ENCODE data around the gene RBBP7.
"Not testable (repeated sequence)": the region's sequence is repeated elsewhere in the genome, so short reads cannot be mapped to it uniquely, and the experiment has no call there.

RBBP7 gene

DNA sequence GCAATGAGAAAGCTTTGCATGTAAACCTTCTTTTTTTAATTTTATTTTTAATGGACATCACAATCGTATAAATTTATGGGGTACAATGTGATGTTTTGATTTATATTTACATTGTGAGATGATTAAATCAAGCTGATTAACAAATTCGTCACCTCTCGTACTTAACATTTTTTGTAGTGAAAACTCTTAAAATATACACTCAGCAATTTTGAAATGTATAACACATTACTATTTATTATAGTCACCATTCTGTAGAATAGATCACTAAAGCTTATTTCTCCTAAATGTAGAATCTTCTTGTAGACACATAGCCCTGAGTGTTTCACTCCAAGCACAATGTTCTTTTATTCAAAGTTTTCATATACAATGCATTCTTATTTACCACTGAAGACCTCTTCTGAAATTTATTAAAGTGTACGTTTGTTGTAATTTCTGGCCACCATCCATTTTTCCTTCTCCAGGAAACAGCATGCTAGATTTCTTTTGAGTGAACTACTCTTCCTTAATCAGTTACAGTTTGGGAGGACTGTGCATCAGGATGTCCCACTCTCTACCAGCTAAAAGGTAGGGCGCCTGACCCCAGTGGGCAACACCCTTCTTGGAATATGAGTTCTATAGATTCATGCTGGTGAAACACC lies 4.4 kb upstream of the RBBP7 start:
- H3K4me3 Mint-ChIP-seq: no peak overlapping the region
- no peaks in the 10 kb centered on the region for H3K36me3 Mint-ChIP-seq (ENCODE audit: low read depth)
- no peaks in the 10 kb centered on the region for H3K9me3 Mint-ChIP-seq
- no peak overlapping the region for H3K27ac Mint-ChIP-seq
- H3K27me3 Mint-ChIP-seq (ENCODE audit: low read depth): peaks cover 31% of the 10 kb centered on the region
- no peaks in the 10 kb centered on the region for H3K4me1 Mint-ChIP-seq (ENCODE audit: low read depth)

DNA sequence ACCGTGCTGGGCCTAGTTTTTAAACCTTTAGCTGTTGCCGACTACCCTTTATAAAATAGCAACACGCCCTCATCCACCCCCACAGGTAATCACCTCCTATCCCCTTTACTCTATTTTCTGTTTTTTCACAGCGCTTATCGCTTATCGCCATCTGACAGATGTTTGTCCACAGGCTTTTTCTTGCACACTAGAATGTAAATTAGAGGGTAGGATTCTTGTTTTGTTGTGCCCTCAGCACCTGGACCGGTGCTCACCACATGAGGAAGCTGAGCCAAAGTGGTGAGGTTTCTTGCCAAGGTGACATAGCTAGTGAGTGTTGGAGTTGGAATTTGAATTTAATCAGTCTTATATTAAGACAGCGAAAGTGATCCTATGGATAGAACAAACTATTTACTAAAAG lies 2.9 kb upstream of the RBBP7 start:
- Mint-ChIP-seq H3K27me3 (ENCODE audit: low read depth) (peaks cover 31% of the 10 kb centered on the region), H3K4me3 (no peak overlapping the region), H3K9me3 (no peaks in the 10 kb centered on the region), H3K36me3 (ENCODE audit: low read depth) (peaks cover 6% of the 10 kb centered on the region), H3K27ac (no peak overlapping the region), H3K4me1 (ENCODE audit: low read depth) (peaks cover 8% of the 10 kb centered on the region)

DNA sequence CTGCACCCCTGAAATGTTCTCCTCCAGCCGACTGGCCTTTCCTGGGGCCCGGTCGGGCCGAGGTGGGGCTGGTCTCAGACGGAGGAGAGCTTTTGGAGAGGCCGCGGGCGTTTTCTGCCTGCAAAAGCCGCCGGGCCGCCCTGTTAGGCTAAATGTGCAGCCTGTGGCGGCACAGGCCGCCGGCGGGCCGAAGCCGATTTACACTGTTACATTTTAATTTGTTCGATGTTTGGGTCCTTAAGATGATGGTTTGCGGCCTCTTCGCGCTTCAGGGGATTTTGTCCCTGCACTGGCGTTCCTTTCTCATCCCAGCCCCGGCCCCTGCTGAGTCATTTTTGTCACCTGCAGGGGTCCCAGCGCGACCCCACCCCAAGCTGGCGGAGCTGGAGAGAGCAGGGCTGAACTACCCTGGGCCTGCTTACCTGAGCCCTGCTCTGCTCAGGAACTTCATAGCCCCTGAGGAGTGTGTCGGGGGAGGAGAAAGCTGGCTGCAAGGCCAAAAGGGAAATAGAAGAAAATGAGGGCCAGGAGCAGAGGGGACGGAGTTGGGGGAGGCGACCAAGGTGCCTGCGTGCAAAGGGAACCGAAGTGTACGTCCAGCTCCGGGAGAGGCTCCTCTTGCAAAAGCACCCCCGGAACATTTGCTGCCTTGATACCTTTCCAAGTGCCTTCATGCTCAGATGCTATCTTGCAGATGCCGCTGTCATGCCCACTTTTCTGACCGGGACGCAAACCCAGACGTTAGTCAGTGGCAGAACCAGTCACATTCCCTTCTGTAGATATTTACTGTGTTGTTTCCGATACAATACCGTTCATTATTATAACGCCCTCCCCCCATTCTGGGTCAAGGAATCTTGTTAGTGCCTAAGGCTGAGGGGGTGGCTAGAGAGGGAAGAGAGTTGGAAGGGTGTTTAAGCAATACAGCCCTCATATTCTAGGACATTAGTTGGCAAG lies 977 bp upstream of the RBBP7 start:
- Mint-ChIP-seq H3K27me3 (ENCODE audit: low read depth) (peaks cover 18% of the 10 kb centered on the region), H3K4me1 (ENCODE audit: low read depth) (peaks cover 16% of the 10 kb centered on the region), H3K9me3 (no peaks in the 10 kb centered on the region), H3K4me3 (peak overlapping the region; percentile 73), H3K27ac (peak overlapping the region; percentile 82), H3K36me3 (ENCODE audit: low read depth) (peaks cover 9% of the 10 kb centered on the region)

GRCh38 chrX:16869393-16870094 lies 618 bp downstream of the RBBP7 start:
- peak overlapping the region; percentile 98 for H3K27ac Mint-ChIP-seq
- peaks cover 21% of the 10 kb centered on the region for H3K4me1 Mint-ChIP-seq (ENCODE audit: low read depth)
- H3K36me3 Mint-ChIP-seq (ENCODE audit: low read depth): peaks cover 11% of the 10 kb centered on the region
- H3K9me3 Mint-ChIP-seq: no peaks in the 10 kb centered on the region
- peak overlapping the region; percentile 95 for H3K4me3 Mint-ChIP-seq
- peaks cover 6% of the 10 kb centered on the region for H3K27me3 Mint-ChIP-seq (ENCODE audit: low read depth)

GRCh38 chrX:16868920-16869319 lies 1.2 kb downstream of the RBBP7 start:
- H3K9me3 Mint-ChIP-seq: no peaks in the 10 kb centered on the region
- H3K4me3 Mint-ChIP-seq: peak overlapping the region; percentile 92
- H3K27me3 Mint-ChIP-seq (ENCODE audit: low read depth): peaks cover 6% of the 10 kb centered on the region
- H3K27ac Mint-ChIP-seq: peak overlapping the region; percentile 91
- peaks cover 11% of the 10 kb centered on the region for H3K36me3 Mint-ChIP-seq (ENCODE audit: low read depth)
- H3K4me1 Mint-ChIP-seq (ENCODE audit: low read depth): peaks cover 21% of the 10 kb centered on the region

DNA sequence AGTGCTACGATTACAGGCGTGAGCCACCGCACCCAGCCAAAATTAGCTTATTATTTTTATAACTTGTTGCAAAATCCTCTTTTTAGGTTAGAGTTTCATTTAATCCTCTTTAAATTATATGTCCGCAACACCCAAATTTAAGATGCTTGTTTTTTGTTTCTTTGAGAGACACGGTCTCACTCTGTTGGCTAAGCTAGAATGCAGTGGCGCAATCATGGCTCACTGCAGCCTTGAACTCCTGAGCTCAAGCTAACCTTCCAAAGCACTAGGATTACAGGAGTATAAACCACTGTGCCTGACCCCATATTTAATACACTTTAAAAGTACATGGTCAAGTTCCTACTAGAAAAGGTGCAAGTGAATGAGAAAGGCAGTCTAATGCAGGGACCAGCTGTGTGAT lies 2.2 kb downstream of the RBBP7 start:
- H3K4me1 Mint-ChIP-seq (ENCODE audit: low read depth): peaks cover 26% of the 10 kb centered on the region
- peaks cover 6% of the 10 kb centered on the region for H3K27me3 Mint-ChIP-seq (ENCODE audit: low read depth)
- H3K27ac Mint-ChIP-seq: no peak overlapping the region
- H3K36me3 Mint-ChIP-seq (ENCODE audit: low read depth): peaks cover 11% of the 10 kb centered on the region
- no peaks in the 10 kb centered on the region for H3K9me3 Mint-ChIP-seq
- peak overlapping the region; percentile 92 for H3K4me3 Mint-ChIP-seq

DNA sequence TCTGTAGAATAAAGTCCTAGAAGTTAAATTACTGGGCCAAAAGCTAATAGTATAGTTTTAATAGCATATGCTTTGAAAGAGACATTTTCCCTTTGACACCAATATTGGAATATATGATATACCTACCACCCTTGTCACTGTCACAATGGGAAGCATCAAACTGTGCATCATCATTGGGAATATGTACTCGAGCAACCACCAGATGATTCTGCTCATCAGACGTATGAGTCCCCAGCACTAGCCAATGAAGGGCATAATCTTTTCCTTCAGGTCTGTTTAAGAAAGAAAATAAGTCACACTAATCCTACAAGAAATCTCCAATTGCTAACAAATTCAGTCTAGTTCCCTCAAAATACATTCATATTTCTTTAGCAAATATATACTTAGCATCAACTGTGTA lies 7.3 kb downstream of the RBBP7 start:
- peaks cover 10% of the 10 kb centered on the region for H3K36me3 Mint-ChIP-seq (ENCODE audit: low read depth)
- no peaks in the 10 kb centered on the region for H3K9me3 Mint-ChIP-seq
- no peak overlapping the region for H3K27ac Mint-ChIP-seq
- H3K4me3 Mint-ChIP-seq: no peak overlapping the region
- peaks cover 24% of the 10 kb centered on the region for H3K4me1 Mint-ChIP-seq (ENCODE audit: low read depth)
- no peaks in the 10 kb centered on the region for H3K27me3 Mint-ChIP-seq (ENCODE audit: low read depth)

DNA sequence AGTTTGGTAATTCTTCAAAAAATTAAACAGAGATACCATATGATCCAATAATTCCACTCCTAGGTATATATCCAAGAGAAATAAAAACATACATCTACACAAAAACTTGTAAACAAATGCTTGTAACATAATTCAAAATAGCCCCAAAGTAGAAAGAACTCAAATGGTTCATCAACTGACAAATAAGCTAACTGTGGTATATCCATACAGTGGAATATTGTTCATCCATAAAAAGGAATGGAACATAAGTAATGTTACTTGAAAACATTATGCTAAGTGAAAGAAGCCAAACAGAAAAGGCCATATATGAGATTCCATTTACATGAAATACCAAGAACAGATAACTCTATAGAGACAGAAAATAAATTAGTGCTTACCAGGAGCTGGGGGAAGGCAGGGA lies 13.4 kb downstream of the RBBP7 start:
- no peak overlapping the region for H3K4me3 Mint-ChIP-seq
- peaks cover 20% of the 10 kb centered on the region for H3K36me3 Mint-ChIP-seq (ENCODE audit: low read depth)
- H3K9me3 Mint-ChIP-seq: no peaks in the 10 kb centered on the region
- no peaks in the 10 kb centered on the region for H3K27me3 Mint-ChIP-seq (ENCODE audit: low read depth)
- H3K4me1 Mint-ChIP-seq (ENCODE audit: low read depth): peaks cover 18% of the 10 kb centered on the region
- H3K27ac Mint-ChIP-seq: no peak overlapping the region

DNA sequence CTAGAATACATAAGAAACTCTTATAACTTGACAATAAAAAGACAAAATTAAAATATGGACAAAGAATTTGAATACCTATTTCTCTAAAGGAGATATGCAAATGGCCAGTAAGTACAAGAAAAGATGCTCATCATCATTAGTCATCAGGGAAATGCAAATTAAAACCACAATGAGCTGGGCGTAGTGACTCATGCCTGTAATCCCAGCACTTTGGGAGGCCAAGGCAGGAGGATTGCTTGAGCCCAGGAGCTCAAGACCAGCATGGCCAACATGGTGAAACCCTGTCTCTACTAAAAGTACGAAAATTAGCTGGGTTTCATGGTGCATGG lies 14.1 kb downstream of the RBBP7 start:
- not testable (repeated sequence) for H3K4me3 Mint-ChIP-seq; H3K27me3 Mint-ChIP-seq (ENCODE audit: low read depth); H3K9me3 Mint-ChIP-seq
- H3K36me3 Mint-ChIP-seq (ENCODE audit: low read depth): peaks cover 26% of the 10 kb centered on the region
- H3K27ac Mint-ChIP-seq: peak overlapping the region; percentile 52
- H3K4me1 Mint-ChIP-seq (ENCODE audit: low read depth): peaks cover 18% of the 10 kb centered on the region

DNA sequence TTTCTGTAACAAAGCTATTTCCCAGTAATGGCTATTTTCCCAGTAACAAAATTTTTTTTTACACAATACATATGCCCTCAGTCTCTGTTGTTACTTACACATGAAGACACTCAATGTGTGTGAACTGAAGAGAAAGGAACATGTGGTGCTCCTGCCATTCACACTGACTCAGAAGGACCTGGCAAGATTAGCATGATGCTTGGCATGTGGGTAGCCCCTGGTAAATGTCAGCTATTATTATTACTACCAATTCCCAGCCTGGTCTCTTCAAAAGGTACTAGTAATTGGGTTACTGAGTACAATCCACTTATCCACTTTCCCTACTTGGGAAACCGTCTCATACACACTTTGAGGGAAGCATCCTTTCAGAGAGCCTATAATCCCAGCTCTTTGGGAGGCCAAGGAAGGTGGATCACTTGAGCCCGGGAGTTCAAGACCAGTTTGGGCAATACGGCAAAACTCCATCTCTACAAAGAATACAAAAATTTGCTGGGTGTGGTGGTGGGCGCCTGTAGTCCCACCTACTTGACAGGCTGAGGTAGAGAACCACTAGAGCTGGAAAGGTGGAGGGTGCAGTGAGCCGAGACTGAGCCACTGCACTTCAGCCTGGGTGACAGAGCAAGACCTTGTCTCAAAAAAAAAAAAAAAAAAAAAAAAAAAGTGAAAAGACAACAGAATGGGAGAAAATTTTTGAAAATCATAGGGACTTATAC lies 14.6 kb downstream of the RBBP7 start:
- Mint-ChIP-seq H3K4me3 (no peak overlapping the region), H3K27me3 (ENCODE audit: low read depth) (no peaks in the 10 kb centered on the region), H3K27ac (no peak overlapping the region), H3K36me3 (ENCODE audit: low read depth) (peaks cover 26% of the 10 kb centered on the region), H3K4me1 (ENCODE audit: low read depth) (peaks cover 18% of the 10 kb centered on the region), H3K9me3 (no peaks in the 10 kb centered on the region)

DNA sequence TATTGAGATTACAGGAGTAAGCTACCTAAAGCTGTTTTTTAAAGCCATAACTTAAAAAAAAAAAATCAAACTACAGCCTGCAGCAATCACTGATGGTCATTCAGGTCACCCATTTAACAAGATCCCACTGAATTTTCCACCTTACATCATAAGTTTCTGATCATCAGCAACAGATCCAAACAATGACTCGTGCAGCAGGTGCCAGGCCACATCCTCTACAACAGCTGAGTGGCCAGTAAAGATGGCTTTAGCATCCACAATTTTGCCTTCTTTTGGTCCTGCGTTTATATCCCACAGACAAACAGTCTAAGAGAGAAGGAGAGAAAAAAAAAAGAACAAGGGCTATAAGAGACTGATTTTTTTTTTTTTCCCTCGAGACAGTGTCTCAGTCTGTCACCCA lies 16.6 kb downstream of the RBBP7 start:
- Mint-ChIP-seq H3K4me1 (ENCODE audit: low read depth) (peaks cover 10% of the 10 kb centered on the region), H3K9me3 (no peaks in the 10 kb centered on the region), H3K36me3 (ENCODE audit: low read depth) (peaks cover 28% of the 10 kb centered on the region), H3K27ac (no peak overlapping the region), H3K27me3 (ENCODE audit: low read depth) (no peaks in the 10 kb centered on the region), H3K4me3 (no peak overlapping the region)

DNA sequence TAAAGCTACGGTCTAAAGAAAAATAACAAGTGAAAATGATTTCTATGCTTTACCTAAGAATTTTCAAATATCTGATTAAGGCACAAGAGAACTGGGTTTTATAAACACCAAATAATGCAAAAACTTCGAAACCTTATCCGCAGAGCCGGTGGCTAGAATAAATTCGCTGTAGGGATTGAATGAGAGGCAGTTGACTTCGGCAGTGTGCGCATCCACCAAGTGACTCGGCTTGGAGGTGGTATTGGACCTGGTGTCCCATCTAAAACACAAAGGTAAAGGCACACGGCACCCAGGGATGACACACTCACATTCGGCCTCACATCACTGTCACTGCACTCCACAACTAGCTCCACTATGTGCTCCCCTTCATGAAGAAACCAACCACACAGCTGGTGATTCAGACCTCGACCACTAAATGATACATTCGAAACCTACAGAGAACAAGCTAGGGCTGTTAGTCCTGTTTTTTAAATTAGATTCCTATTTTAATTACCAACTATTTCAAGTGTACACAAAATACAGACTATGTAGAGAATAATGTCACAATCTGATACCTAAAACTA lies 17.5 kb downstream of the RBBP7 start:
- H3K4me3 Mint-ChIP-seq: no peak overlapping the region
- H3K4me1 Mint-ChIP-seq (ENCODE audit: low read depth): peaks cover 10% of the 10 kb centered on the region
- H3K27ac Mint-ChIP-seq: no peak overlapping the region
- no peaks in the 10 kb centered on the region for H3K9me3 Mint-ChIP-seq
- H3K27me3 Mint-ChIP-seq (ENCODE audit: low read depth): no peaks in the 10 kb centered on the region
- H3K36me3 Mint-ChIP-seq (ENCODE audit: low read depth): peaks cover 34% of the 10 kb centered on the region

DNA sequence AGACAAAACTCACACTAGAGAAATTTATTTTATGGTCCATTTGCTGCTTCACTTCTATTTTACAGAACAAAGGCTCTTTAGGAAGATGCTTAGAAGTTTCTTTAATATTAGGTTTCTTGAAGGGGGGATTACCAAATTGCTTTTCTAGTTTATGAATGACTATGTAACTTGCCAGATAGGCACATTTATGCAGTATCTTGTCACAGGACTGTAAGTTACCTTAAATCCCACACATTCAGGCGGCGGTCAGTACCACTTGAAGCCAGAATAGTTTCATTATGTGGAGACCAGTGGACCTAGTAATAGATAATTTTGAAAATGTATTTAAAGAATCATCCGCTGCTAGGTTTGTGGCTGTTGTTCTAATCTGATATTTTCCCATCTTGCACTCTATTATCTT lies 18.3 kb downstream of the RBBP7 start:
- Mint-ChIP-seq H3K9me3 (no peaks in the 10 kb centered on the region), H3K27me3 (ENCODE audit: low read depth) (no peaks in the 10 kb centered on the region), H3K27ac (no peak overlapping the region), H3K4me1 (ENCODE audit: low read depth) (peaks cover 6% of the 10 kb centered on the region), H3K36me3 (ENCODE audit: low read depth) (peaks cover 28% of the 10 kb centered on the region), H3K4me3 (no peak overlapping the region)

DNA sequence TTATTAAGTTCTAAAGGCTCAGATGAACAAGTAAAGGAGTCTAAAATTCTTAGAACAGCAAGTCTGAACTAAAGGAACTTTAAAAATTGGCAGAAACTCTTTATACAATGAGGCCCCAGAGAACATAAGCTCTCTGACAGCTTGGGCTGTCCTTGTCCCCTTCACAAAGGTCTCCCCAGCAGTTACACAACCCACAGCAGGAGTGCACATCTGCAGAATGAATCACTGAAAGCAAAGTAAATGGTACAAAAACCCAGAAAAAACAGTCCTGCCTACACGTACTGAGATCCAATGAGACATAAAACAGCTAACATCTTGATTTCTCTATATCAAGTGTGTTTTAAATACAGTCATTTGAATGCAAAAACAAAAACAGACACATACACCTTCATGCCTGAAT lies 18.7 kb downstream of the RBBP7 start:
- H3K27me3 Mint-ChIP-seq (ENCODE audit: low read depth): no peaks in the 10 kb centered on the region
- peaks cover 28% of the 10 kb centered on the region for H3K36me3 Mint-ChIP-seq (ENCODE audit: low read depth)
- H3K27ac Mint-ChIP-seq: no peak overlapping the region

More for the DNA sequence above, 18.7 kb downstream of the RBBP7 start:
- no peaks in the 10 kb centered on the region for H3K9me3 Mint-ChIP-seq
- peaks cover 5% of the 10 kb centered on the region for H3K4me1 Mint-ChIP-seq (ENCODE audit: low read depth)
- H3K4me3 Mint-ChIP-seq: no peak overlapping the region
